ENCODE measurements around the gene RNF150.

DNA sequence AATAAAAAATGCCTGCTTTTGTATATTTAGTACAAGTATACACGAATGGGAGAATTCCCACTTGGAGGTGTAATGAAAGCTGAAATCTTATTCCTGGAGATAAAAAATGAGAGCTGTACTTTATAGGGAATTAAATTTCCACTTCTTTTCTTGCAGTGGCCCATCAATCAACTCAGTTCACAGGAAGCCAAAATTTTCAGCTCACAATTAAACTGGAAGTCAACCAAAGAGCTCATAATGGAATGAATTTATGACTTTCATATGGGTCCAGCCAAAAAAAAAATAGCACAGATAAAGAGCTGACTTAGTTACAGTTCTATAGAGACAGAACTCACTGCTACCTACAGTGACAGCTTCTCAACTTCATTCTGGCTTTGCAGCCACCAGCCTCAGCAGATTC, 261.9 kb downstream of the RNF150 start:
- TF ChIP-seq POLR2A (IDR thresholded peaks at IDR 0.05): no peak
- TF ChIP-seq, protein P1, sequence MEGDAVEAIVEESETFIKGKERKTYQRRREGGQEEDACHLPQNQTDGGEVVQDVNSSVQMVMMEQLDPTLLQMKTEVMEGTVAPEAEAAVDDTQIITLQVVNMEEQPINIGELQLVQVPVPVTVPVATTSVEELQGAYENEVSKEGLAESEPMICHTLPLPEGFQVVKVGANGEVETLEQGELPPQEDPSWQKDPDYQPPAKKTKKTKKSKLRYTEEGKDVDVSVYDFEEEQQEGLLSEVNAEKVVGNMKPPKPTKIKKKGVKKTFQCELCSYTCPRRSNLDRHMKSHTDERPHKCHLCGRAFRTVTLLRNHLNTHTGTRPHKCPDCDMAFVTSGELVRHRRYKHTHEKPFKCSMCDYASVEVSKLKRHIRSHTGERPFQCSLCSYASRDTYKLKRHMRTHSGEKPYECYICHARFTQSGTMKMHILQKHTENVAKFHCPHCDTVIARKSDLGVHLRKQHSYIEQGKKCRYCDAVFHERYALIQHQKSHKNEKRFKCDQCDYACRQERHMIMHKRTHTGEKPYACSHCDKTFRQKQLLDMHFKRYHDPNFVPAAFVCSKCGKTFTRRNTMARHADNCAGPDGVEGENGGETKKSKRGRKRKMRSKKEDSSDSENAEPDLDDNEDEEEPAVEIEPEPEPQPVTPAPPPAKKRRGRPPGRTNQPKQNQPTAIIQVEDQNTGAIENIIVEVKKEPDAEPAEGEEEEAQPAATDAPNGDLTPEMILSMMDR (IDR thresholded peaks at IDR 0.05): no peak

Measured in tibial nerve (tissue), 3 donors.